Ishikawa (cell line): ENCODE measurements around the gene NOP56.

Source experiments
- CEBPB ChIP-seq: IDR thresholded peaks from 2 replicates; pipeline ENCODE4 v1.6.1; 2012
- CREB1 ChIP-seq: IDR thresholded peaks from 2 replicates; pipeline ENCODE4 v1.6.1; 2012; ENCODE audit warnings: low read depth
- EGR1 ChIP-seq: IDR thresholded peaks from 2 replicates; pipeline ENCODE4 v1.6.1; 2012
- EP300 ChIP-seq: IDR thresholded peaks from 2 replicates; pipeline ENCODE4 v1.6.1; 2012; ENCODE audit warnings: borderline replicate concordance
- FOXM1 ChIP-seq: IDR thresholded peaks from 2 replicates; pipeline ENCODE4 v1.6.1; 2012; ENCODE audit warnings: low read depth, borderline replicate concordance
- NFIC ChIP-seq: IDR thresholded peaks from 2 replicates; pipeline ENCODE4 v1.6.1; 2012
- RAD21 ChIP-seq: IDR thresholded peaks from 2 replicates; pipeline ENCODE4 v1.6.1; 2012; ENCODE audit warnings: low read depth
- TAF1 ChIP-seq: IDR thresholded peaks from 2 replicates; pipeline ENCODE4 v1.6.1; 2012; ENCODE audit warnings: low read depth, mild to moderate bottlenecking
- TCF12 ChIP-seq: IDR thresholded peaks from 2 replicates; pipeline ENCODE4 v1.6.1; 2012; ENCODE audit warnings: low read depth
- TEAD4 ChIP-seq: IDR thresholded peaks from 2 replicates; pipeline ENCODE4 v1.6.1; 2012
- YY1 ChIP-seq: IDR thresholded peaks from 2 replicates; pipeline ENCODE4 v1.6.1; 2012; ENCODE audit warnings: low read depth
- ZBTB7A ChIP-seq: IDR thresholded peaks from 2 replicates; pipeline ENCODE4 v1.6.1; 2012; ENCODE audit warnings: low read depth
- TF ChIP-seq, protein P1 (sequence below): IDR thresholded peaks from 2 replicates; pipeline ENCODE4 v1.6.1; 2012
- TF ChIP-seq, protein P2 (sequence below): IDR thresholded peaks from 2 replicates; pipeline ENCODE4 v1.6.1; 2012
- TF ChIP-seq, protein P3 (sequence below): IDR thresholded peaks from 2 replicates; pipeline ENCODE4 v1.6.1; 2012; ENCODE audit warnings: low read depth, mild to moderate bottlenecking

Gene NOP56

DNA sequence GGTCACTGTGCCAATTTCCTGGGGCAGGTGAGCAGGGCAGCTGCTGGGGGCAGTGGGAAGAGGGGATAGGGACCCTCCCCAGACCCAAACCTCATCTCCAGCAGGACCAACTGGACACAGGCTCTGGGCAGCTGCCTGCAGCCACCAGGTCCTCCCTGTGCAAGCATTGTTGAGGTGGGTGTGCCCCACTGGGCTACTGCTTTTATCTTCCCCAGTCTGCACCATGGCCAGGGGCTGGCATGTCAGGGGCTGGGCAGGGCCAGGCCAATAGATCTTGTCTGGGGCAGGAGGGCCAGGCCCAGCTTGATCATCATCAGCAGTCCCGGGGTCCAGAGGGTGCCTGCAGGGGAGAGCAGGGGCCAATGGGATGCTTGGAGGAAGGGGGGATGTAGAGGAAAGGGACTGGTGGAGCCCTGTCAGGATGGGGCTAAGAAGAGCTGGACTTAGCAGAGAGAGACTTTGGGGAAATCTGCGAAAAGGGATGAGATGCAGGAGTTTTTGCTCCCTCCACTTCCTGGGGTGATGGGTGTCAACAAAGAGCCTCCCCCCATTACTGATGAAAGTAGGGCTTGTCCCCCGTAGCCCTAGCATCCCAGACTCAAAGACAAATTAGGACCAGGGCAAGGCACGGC, 45.9 kb downstream of the NOP56 start:
- TF ChIP-seq, protein P1, sequence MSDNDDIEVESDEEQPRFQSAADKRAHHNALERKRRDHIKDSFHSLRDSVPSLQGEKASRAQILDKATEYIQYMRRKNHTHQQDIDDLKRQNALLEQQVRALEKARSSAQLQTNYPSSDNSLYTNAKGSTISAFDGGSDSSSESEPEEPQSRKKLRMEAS = no peak
- TF ChIP-seq, protein P2, sequence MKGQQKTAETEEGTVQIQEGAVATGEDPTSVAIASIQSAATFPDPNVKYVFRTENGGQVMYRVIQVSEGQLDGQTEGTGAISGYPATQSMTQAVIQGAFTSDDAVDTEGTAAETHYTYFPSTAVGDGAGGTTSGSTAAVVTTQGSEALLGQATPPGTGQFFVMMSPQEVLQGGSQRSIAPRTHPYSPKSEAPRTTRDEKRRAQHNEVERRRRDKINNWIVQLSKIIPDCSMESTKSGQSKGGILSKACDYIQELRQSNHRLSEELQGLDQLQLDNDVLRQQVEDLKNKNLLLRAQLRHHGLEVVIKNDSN = no peak
- TF ChIP-seq TAF1 = no peak
- no peak for TF ChIP-seq RAD21
- TF ChIP-seq YY1 = no peak
- TF ChIP-seq NFIC = no peak
- TF ChIP-seq TCF12 = no peak
- no peak for TF ChIP-seq TEAD4
- TF ChIP-seq FOXM1 = no peak

DNA sequence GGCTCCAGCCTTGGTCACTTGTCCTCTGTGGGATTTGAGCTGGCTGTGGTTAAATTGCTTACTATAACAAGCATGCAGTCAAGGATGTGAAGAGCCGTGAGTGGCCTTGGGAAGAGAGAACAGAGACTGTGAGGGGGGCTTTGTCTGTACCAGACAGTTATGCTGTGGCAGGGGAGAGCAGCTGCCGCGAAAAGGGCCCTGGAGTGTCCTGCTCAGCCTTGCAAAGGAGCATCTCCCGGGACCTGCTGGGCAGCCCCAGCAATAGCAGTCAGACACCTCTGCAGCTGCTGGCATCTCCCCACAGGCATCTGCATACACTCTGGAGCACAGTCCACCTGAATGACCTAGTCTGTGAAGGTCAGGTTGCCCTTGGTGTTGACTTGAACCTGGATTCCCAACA, 46.5 kb downstream of the NOP56 start:
- TF ChIP-seq CEBPB (no peak), EGR1 (no peak), YY1 (no peak), EP300 (no peak), RAD21 (no peak), TEAD4 (no peak), CREB1 (no peak), TCF12 (no peak), ZBTB7A (no peak), FOXM1 (no peak), NFIC (no peak)
- TF ChIP-seq, protein P3, sequence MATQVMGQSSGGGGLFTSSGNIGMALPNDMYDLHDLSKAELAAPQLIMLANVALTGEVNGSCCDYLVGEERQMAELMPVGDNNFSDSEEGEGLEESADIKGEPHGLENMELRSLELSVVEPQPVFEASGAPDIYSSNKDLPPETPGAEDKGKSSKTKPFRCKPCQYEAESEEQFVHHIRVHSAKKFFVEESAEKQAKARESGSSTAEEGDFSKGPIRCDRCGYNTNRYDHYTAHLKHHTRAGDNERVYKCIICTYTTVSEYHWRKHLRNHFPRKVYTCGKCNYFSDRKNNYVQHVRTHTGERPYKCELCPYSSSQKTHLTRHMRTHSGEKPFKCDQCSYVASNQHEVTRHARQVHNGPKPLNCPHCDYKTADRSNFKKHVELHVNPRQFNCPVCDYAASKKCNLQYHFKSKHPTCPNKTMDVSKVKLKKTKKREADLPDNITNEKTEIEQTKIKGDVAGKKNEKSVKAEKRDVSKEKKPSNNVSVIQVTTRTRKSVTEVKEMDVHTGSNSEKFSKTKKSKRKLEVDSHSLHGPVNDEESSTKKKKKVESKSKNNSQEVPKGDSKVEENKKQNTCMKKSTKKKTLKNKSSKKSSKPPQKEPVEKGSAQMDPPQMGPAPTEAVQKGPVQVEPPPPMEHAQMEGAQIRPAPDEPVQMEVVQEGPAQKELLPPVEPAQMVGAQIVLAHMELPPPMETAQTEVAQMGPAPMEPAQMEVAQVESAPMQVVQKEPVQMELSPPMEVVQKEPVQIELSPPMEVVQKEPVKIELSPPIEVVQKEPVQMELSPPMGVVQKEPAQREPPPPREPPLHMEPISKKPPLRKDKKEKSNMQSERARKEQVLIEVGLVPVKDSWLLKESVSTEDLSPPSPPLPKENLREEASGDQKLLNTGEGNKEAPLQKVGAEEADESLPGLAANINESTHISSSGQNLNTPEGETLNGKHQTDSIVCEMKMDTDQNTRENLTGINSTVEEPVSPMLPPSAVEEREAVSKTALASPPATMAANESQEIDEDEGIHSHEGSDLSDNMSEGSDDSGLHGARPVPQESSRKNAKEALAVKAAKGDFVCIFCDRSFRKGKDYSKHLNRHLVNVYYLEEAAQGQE = no peak
- TF ChIP-seq, protein P1 = no peak

DNA sequence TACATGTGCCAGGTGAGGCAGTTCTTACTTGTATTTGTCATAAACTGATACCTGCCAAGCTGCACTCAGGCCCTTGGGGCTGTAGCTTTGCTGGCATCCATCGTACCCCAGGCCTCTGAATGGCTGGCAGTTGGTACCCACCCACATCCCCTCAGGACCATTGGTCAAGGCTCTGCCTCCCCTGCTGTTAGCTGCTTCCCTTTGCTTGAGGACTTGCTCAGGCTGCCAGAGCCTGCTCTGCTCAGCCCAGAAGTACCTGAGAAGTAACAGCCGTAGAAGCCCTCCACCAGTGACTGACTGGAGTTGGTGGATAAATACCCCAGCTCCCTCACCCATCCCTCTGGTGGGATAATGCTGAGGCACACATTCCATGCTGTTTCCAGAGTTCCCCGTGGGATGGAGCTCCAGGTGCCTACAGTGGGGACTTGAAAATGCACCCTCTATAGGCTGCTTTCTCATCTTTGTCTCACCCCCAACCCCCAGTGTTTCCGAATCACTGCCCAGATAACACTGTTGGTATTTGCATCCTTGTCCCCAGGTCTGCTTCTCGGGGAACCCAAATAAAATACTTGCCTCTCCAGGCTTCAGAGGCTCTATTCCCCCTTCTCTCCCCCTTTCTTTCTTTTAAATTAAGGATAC, 47.5 kb downstream of the NOP56 start:
- TF ChIP-seq EGR1 = no peak
- TF ChIP-seq CEBPB = no peak
- no peak for TF ChIP-seq EP300
- no peak for TF ChIP-seq TEAD4
- no peak for TF ChIP-seq ZBTB7A
- TF ChIP-seq TCF12 = no peak
- TF ChIP-seq, protein P2 = no peak
- TF ChIP-seq CREB1 = no peak
- TF ChIP-seq, protein P3 = no peak
- TF ChIP-seq NFIC = no peak
- no peak for TF ChIP-seq RAD21

DNA sequence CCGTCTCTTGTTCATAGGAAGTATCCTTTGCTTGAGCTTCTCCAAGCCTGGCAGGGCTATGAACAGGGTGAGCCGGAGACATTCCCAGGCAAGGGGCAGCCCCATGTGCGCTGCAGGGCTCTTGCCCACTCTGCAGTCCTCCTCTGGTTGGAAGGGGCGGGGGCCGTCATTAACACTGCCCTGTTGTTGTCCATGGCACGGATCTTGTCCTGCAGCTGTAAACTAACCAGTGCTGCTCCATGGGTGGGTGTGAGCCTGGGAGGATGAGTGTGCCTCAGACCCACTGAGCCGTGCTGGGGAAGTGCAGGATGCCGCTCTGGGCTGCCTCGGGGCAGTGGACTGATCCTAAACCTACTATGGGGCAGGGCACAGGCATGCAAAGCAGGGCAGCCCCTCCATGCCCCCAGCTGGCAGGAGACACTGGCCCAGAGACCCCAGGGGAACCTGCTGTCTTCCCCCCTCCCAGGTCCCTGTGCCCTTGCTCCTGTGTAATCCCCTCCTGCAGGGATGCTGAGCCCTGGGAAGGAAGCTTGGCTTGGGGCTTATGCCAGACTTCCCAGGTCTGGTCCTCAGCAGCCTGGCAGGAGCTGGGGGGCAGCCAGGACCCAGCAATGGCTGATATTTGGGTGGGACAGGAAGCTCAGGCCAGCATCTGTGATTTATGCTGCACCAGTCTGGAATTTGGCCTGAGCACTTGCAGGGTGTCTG, 48.6 kb downstream of the NOP56 start:
- TF ChIP-seq TCF12 (no peak), EP300 (no peak)

DNA sequence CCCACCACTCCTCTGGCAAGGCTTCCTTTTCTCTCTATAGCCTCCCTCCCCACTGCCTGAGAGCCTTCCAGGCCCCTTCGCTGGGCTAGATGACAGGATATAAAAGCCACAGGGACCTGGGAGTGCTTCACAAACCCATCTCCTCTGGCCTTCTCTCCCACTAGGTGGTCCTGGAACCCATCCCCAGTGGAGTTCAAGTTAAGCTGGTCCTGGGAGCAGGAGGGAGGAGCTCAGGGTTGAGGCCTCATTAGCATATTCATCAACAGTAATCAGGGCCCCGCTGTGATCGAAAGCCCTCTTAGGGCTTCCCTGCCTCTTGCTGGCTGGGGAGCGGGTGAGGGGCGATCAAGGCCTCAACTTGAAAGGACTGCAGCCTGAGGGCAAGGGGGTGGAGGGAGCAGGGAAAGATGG, 49.2 kb downstream of the NOP56 start:
- TF ChIP-seq CREB1 (no peak), EP300 (no peak), FOXM1 (no peak), ZBTB7A (no peak), YY1 (no peak), NFIC (no peak), EGR1 (no peak), RAD21 (no peak), TEAD4 (no peak), TCF12 (no peak), CEBPB (no peak), TAF1 (no peak)
- TF ChIP-seq, protein P2 = no peak
- TF ChIP-seq, protein P1 = no peak
- TF ChIP-seq, protein P3 = no peak
